ENCODE results near the gene IKZF2.

Gene IKZF2

GRCh38 chr2:213089438-213089837 lies 62.0 kb downstream of the IKZF2 start:
- no peak for DNase-seq (ENCODE audit: low read depth in 1 of 2, low spot score in 1 of 2)
- H3K27ac ChIP-seq (replicated peaks): no peak overlapping the region
- TF ChIP-seq REST (IDR thresholded peaks at IDR 0.05; ENCODE audit: insufficient replicate concordance, low read depth) (no peak), SPI1 (IDR thresholded peaks at IDR 0.05; ENCODE audit: borderline replicate concordance, low read depth) (no peak), POLR2AphosphoS5 (IDR thresholded peaks at IDR 0.05; ENCODE audit: low read depth) (no peak), GABPA (IDR thresholded peaks at IDR 0.05; ENCODE audit: low read depth) (no peak), CTCF (IDR thresholded peaks at IDR 0.05; ENCODE audit: insufficient read depth, low read length) (no peak)
- no peaks in the 10 kb centered on the region for H3K27me3 ChIP-seq (ENCODE audit: insufficient read depth, poor library complexity, severe bottlenecking)
- no peak overlapping the region for H3K4me3 ChIP-seq (replicated peaks; ENCODE audit: insufficient read depth, low read length)

- DNase-seq (ENCODE audit: low read depth in 1 of 2, low spot score in 1 of 2): no peak
- TF ChIP-seq SPI1 (IDR thresholded peaks at IDR 0.05; ENCODE audit: borderline replicate concordance, low read depth): no peak
- no peak for TF ChIP-seq GABPA (IDR thresholded peaks at IDR 0.05; ENCODE audit: low read depth)
- no peak for TF ChIP-seq POLR2AphosphoS5 (IDR thresholded peaks at IDR 0.05; ENCODE audit: low read depth)
- no peak for TF ChIP-seq REST (IDR thresholded peaks at IDR 0.05; ENCODE audit: insufficient replicate concordance, low read depth)
- TF ChIP-seq CTCF (IDR thresholded peaks at IDR 0.05; ENCODE audit: insufficient read depth, low read length): no peak
- Histone ChIP-seq H3K4me3 (replicated peaks; ENCODE audit: insufficient read depth, low read length) (no peak overlapping the region), H3K27ac (replicated peaks) (no peak overlapping the region), H3K27me3 (ENCODE audit: insufficient read depth, poor library complexity, severe bottlenecking) (no peaks in the 10 kb centered on the region)
These were observed 64.4 kb downstream of the IKZF2 start for GRCh38 chr2:213087040-213087439.

- no peak for TF ChIP-seq REST (IDR thresholded peaks at IDR 0.05; ENCODE audit: insufficient replicate concordance, low read depth)
- no peak for TF ChIP-seq GABPA (IDR thresholded peaks at IDR 0.05; ENCODE audit: low read depth)
- no peak for TF ChIP-seq CTCF (IDR thresholded peaks at IDR 0.05; ENCODE audit: insufficient read depth, low read length)
- no peak for TF ChIP-seq SPI1 (IDR thresholded peaks at IDR 0.05; ENCODE audit: borderline replicate concordance, low read depth)
- no peak for TF ChIP-seq POLR2AphosphoS5 (IDR thresholded peaks at IDR 0.05; ENCODE audit: low read depth)
- Histone ChIP-seq H3K27ac (replicated peaks) (no peak overlapping the region), H3K4me3 (replicated peaks; ENCODE audit: insufficient read depth, low read length) (no peak overlapping the region), H3K27me3 (ENCODE audit: insufficient read depth, poor library complexity, severe bottlenecking) (no peaks in the 10 kb centered on the region)
- no peak for DNase-seq (ENCODE audit: low read depth in 1 of 2, low spot score in 1 of 2)
These were observed 64.8 kb downstream of the IKZF2 start for GRCh38 chr2:213086571-213086970.

All from HL-60 (cell line).